HG02981 (cell line): Measurements from ENCODE around the gene CSMD2.

Experiments used
- ATAC-seq: cut with Tn5 transposase; IDR thresholded peaks from one replicate; pipeline ENCODE4 v1.9.1; 2021; ENCODE audit warnings: mild to moderate bottlenecking, moderate library complexity; ENCODE audit not compliant: unreplicated experiment

The CSMD2 gene

DNA sequence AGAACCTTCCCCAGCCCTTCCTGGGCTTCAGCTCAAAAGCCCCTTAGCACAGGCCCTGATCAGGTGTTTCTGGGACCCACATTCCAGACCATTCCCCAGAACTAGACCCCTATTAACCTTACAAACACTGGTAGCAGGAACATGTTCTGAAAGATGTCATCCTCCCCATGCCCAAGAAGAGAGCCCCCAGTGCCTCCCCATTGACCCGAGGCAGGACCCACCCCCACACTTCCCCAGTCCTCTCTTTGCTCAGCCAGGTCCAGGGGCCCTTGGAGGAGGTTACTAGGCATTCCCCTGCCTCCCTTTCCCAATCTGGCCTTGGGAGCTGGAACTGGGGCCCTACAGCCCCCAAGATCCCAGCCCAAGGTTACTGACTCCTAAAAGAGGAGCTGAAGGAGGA, 340.1 kb downstream of the CSMD2 start:
- ATAC-seq = no peak

GRCh38 chr1:33824321-33824720, 340.7 kb downstream of the CSMD2 start:
- ATAC-seq = no peak

DNA sequence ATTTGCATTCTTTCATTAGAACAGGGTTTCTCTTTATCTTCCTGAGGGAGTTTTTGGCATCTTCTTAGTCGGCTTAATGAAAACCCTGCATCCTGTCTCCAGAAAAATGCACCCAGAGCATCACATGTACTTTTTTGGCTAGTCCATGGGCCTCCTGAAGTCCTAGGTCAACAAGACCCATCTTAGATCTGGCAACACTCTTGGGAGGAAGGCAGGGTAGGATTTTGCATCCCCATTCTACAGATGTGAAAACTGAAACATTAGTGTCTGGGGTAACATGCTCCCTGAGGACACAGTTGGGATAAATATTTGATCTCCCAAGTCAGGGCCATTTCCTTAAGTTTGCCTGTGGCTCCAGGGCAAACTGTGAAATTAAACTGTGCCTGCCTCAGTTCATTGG, 341.2 kb downstream of the CSMD2 start:
- ATAC-seq = no peak

DNA sequence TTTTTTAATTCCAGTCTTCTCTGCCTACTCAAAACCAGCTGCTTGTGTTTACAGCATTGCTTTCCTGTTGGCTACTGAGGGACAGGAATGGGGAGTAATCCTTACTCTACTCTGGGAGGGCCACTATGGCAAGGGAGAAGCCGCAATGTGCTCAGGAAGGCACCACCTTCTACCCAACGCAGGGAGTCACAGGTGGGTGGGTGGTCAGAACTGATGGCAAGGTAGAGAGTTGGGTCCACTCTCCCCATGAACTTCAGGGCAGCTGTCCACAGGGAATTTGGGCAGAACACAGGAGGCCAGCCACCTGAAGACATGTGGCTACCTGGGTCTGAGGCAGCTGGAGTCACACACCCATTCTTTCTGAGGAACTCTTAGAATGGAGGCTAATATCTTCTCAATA, 341.6 kb downstream of the CSMD2 start:
- no peak for ATAC-seq

- ATAC-seq = no peak
Measured at GRCh38 chr1:33822396-33822795, 342.6 kb downstream of the CSMD2 start.

- ATAC-seq = no peak
Measured at GRCh38 chr1:33821291-33821690, 343.7 kb downstream of the CSMD2 start.

DNA sequence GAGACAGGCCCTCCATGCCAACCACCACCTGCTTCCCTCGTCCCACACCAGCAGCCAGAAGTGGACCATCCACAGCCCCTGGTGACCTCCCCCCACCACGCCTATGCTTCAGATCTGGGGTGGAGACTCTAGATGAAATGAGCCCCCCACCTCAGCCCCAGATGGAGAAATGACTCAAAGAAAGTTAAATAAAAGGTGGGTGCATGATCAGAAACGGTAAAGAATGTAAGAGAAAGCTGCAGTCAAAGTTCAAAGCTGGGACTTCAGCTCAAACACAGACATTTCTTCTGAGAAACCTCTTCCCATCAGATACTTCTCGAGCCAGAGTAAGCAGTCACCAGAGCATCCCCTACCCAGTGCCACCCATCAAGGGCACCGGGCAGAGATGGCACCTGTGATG, 344.2 kb downstream of the CSMD2 start:
- no peak for ATAC-seq

- no peak for ATAC-seq
Measured at GRCh38 chr1:33819913-33820311, 345.1 kb downstream of the CSMD2 start.

GRCh38 chr1:33819290-33819912, 345.6 kb downstream of the CSMD2 start:
- ATAC-seq = no peak

DNA sequence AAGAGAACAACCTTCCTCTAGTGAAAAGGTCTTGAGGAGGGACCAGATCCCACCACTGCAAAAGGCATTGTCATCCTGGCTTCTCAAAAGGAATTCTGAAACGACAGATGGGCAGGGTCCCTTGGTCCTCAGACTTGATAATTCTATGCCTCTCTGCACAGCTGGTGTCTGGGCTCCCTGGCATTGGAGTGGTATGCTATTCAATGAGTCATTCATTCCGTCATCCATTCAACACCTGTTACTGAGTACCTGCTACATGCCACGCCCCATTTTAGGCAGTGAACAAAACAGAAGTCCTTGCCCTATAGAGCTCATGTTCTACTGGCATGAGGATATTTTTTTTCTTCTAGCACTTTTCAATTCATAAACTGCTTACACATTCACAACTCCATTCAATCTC, 347.0 kb downstream of the CSMD2 start:
- ATAC-seq = no peak

DNA sequence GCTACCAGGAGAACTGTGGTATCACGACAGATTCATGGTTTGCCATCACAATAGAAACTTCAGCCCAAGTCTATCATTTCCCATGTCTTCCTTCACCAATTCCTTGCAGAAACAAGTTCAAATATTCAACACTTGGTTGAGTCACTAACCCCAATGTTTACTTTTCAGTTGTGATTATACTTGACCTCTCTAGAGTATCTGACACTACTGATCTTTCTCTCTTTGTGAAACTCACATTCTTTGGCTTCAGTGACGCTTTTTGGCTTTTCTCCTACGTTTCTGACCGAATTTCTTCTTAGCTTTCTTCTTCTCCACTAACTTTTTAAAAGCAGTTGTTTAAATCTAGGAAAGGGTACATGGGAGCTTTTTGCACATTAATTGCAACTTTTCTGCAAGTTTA, 350.0 kb downstream of the CSMD2 start:
- no peak for ATAC-seq

DNA sequence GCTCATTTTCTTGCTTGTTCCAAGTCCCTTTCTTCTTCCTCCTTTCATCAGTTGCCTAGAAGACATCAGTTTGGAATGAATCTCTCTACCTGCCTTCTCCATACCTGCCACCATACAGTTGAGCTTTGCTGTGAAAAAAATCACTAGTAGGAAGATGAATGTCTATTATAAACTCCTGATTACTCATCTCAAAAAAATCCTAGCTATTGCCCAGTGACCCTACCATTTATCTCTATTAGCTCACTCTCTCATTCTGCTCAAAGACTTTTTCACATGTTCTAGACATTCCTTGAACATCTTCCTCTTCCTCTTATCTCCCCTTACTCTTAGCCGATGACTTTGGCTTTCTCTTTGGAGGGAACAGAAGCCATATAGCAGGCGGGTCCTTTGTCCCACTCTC, 350.9 kb downstream of the CSMD2 start:
- no peak for ATAC-seq

DNA sequence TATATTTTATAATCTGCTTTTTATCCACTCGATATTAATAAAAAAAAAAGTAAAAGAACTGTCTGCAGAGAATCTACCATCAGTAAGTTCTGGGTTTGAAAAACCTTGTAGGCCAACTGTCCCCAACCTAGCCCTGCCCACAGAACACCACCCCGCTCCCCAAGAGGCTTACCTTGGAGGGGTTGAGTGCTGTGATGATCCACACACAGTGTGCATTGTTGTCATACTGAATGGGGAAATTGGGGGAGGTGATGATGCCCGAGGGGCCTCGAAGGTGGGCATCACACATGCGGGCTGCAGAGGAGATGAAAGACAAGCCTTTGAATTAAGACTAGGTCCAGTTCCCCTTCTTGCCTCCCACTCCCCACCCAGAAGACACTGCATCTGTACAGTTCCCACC, 354.5 kb downstream of the CSMD2 start:
- no peak for ATAC-seq

GRCh38 chr1:33805988-33806387, 359.0 kb downstream of the CSMD2 start:
- ATAC-seq = no peak

GRCh38 chr1:33802268-33802667, 362.8 kb downstream of the CSMD2 start:
- ATAC-seq = no peak

- ATAC-seq = no peak
Measured at GRCh38 chr1:33797849-33798248, 367.2 kb downstream of the CSMD2 start.

- no peak for ATAC-seq
Measured at GRCh38 chr1:33792651-33793050, 372.4 kb downstream of the CSMD2 start.

GRCh38 chr1:33792216-33792615, 372.8 kb downstream of the CSMD2 start:
- ATAC-seq = no peak

GRCh38 chr1:33791251-33791650, 373.8 kb downstream of the CSMD2 start:
- ATAC-seq = no peak

DNA sequence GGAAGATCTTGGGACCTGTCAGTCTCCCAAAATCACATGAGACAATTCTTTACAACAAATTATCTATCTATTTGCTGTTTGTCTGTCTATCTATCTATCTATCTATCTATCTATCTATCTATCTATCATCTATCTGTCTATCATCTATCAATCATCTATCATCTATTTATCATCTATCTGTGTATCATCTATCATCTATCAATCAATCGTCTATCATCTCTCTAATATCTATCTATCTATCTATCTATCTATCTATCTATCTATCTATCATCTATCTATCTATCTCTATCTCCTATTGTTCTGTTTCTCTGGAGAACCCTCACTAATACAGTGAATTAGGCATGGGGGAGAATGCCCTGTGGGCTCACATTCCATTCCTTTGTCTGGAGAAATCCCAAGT, 374.5 kb downstream of the CSMD2 start:
- no peak for ATAC-seq

DNA sequence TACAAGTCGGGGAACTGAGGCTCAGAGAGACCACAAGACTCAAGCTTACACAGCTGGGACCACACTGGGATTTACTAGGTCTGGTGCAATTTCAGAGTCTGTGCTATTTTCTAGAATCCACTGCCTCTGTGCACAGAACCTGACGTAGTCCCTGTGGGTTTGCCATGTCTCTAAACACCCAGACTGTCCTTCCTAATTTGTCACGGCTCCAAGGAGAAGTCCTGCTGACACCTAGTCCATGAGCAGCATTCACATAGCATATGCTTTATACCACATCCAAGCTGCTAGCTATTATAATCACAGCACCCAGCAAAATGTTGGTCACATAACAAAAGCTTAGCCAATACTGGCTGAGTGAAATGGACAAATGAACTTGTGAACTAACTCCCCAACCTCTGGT, 380.2 kb downstream of the CSMD2 start:
- no peak for ATAC-seq

GRCh38 chr1:33782776-33783175, 382.3 kb downstream of the CSMD2 start:
- no peak for ATAC-seq

- no peak for ATAC-seq
Measured at GRCh38 chr1:33781652-33782051, 383.4 kb downstream of the CSMD2 start.

DNA sequence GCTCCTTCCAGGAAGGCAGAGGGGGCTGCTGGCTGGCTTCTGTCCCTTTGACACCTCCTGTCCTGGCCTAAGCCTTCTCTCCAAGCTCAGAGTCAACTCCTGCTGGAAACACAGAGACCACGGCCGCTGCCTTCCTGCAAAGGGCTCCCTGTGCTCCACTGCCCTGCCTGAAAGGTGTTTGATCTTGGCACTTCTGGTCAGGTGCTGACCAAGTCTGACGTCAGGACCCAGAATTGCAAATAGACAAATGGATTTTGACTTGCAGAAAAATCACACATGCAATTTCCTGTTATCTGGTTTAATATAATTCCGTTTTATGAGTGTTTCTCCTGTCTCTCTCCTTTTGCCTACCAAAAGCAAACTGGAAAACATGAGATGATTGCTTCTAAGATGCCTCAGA, 387.7 kb downstream of the CSMD2 start:
- ATAC-seq = no peak
